GM19463 (cell line): ENCODE measurements around the gene ABCC4.

ENCODE experiments used
- ATAC-seq: cut with Tn5 transposase; IDR thresholded peaks from one replicate; pipeline ENCODE4 v1.9.1; 2021; ENCODE audit warnings: mild to moderate bottlenecking, moderate library complexity; ENCODE audit not compliant: unreplicated experiment

ABCC4 gene

DNA sequence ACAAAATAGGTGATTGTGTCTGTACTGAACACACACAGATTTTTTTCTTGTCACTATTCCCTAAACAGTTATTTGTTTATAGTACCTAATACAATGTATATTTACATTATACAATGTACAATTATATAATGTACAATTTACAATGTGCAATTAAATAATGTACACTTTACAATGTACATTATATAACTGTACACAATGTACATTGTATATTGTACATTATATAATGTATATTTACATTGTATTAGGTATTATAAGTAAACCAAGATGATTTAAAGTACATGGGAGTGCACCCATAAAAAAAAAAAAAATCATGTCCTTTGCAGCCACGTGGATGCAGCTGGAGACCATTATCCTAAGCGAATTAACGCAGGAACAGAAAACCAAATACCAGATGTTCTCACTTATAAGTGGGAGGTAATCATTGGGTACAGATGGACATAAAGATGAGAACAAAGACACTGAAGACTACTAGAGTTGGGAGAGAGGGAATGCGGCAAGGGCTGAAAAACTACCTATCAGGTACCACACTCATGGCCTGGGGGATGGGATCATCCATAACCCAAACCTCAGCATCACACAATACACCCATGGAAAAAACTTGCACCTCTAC is 68.1 kb downstream of the ABCC4 start:
- ATAC-seq = no peak

DNA sequence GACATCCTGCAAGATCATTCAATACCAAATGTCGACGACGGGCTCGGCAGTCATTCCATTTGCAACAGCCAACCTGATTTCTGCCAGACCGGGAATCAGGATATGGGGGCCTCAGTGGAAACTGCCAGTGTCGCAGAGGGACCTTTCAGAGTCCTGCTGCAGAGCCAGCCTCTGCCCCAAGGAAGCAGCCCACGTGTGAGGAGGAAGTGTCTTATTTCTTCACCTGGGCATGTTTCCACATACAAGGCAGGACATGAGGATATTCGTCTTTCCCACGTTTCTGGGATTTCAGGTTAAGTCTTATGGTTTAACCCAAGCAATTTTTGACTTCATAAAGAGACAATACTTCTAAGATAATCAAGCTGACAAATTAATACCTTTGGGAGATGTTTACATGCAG is 69.9 kb downstream of the ABCC4 start:
- no peak for ATAC-seq

DNA sequence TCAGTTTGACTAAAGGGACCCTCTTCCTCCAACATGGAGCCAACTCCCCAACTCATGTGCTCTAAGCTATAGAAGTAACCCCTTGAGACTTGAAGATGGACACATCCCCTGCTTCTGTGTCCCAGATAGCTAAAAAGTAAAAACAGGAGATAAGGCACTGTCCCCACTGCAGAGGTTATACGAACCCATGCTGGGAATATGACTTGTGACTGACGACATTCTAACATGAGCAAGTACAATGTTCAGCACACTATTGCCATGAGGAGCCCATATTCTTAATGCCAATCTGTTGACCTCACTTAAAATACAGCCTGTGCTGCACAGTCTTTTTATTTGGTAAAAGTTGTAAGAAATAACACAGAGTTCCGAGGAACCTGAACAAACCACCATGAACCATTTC is 71.4 kb downstream of the ABCC4 start:
- no peak for ATAC-seq

DNA sequence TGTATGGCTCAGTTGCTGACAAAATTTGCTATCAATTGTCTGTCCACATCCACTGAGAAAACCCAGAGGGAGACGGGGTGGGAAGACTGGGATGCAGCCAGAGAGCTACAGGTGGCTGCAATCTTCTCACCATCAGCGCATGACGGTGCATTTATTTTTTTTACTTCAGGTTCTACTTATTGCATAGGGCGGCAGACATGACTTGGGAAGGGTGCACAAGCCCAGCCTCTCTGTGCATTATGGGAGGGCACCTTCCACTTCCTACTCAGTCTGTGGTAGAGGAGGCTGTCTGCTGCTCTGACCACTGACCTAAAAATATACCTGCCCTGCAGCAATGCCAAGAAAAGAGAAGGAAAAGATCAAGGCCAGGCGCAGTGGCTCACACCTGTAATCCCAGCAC is 73.1 kb downstream of the ABCC4 start:
- ATAC-seq = no peak

DNA sequence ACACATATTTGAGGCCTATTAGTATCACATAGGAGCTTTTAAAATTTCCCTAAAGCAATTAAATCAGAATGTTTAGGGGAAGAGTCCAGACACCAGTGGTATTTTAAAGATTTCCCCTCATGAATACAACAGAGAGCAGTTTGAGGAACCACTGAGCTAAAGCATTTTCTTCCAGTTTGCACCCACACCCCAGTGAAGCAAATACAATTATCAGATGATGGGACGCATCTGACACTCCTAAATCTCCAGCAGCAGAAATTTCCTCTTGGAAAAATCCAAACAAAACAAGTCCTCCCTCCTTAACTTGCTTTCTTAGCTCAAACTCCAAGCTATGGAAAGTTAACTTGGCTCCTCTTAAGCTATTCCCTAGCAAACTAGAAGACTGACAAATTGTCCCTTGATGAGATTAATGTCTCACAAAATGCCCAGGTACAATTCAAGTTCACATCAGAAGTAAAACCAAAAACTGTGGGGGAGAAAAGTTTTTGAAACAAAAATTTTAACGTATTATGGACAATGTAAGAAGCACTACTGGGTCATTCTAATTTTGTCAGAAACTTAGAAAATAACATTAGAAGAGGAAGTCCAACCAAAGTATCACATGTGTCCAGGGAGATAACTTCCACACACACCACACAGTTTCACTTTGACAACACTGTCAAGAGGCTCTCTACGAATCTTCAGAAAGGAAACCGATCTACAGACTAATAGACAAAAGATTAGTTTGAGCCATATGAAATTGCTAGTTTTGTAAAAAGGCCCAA is 74.1 kb downstream of the ABCC4 start:
- peak; percentile 68 for ATAC-seq

DNA sequence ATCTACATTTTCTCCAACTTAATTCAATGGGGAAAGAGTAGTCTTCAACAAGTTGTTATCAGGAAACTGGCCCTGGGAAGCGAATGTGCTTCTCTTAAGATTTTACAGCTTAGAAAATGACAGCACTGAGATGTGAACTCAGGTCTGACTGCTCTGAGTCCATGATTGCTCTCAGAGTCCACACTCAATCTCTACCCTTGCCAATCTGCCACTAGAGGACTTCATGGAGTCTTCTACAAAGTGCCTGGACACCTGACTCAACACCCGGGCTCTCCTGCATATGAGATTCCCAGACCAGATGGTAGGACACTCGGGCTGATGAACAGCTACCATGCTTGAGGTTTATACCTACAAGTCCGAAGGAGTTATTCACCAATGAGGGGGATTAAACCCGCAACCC is 74.8 kb downstream of the ABCC4 start:
- ATAC-seq = no peak

DNA sequence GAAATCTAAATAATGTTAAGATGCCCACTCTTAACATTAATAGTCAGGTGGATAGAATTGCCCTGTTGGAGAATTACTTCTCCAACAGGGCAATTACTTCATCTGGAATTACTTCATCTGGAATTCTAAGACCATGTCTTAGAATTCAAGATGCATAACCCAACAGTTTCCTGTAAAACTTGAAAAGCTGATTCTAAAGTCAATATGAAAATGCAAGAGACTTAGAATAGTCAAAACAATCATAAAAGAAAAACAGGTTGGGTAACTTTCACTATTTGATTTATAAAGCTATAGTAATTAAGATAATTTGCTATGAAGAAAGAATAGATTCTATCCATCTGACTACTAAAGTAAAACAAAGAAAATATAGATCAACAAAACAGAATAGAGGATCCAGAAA is 75.2 kb downstream of the ABCC4 start:
- no peak for ATAC-seq

DNA sequence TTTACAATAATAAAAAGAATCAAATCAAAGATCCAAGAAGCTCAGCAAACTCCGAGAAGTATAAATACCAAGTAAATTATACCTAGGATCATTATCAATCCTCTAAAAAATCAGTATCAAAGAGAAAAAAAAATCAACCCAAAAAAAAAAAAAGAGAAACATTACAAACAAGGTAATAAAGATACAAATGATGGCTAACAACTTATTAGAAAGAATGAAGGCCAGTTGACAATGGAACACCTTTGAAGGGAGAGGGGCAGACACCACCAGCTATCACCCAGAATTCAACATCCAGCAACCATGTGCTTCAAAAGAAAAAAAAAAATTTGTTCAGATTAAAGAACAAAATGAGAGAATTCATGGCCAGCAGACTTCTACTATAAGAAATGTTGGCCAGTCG is 77.2 kb downstream of the ABCC4 start:
- ATAC-seq = no peak

DNA sequence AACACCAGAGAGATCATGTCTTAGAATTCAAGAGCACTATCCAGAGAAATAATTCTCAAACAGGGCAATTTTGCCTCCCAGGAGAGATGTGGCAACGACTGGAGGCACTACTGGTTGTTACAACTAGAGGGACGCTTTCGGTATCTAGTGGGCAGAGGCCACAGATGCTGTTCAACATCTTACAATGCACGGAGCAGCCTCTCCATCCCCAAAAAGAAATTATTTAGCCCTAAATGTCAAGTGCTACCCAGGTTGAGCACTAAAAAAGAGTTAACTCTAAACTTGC is 78.6 kb downstream of the ABCC4 start:
- no peak for ATAC-seq

DNA sequence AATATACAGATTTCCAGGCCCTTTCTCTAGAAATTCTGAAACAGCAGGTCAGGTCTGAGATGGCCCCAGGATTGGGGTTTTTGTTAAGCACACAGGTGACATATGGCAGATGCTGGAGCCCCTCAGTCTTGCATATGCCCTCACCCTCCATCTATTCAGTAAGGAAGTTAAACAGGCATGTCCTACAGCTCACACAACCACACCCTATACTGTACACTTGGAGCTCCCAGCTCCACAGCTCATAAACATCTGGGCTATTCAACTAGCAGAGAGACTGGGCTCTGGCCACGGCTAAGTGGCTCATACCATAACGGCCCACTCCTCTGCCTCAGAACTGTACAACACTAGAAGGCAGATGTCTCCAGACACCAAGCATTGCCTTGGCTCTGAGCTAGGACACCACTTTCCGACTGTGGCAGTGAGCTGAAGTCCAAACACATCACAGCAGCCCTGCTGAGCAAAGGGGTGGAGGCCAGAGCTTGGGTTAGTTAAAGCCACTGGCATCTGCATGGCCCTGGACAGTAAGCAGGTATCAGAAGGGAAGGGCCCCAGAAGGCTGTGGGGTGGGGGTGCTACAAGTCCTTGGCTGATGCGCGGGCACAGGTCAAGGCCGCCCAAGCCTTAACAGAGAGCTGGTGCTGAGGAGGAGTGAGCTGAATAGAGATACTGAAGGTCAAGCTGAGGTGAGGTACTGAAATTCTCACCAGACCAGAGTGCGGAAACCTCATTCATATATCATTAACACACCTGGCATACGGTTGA is 79.1 kb downstream of the ABCC4 start:
- peak; percentile 73 for ATAC-seq

DNA sequence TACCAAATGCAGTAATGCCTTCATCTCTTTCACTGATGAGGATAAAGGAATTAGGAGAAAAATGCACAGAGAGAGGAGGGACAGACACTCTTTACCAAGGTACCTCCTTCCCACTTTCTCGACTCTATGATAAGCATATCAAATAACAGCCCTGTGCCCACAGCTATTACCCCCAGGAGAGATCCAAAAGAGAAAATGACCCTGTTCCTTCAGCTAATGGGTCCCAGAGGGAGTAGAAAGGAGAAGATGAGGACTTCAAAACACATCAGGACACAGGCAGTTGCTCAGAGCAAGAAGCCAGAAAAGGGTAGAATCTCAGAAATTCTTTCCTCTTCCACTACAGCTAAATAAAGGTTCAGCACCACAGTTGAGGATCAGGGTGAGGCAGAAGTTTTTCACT is 80.6 kb downstream of the ABCC4 start:
- ATAC-seq = no peak

DNA sequence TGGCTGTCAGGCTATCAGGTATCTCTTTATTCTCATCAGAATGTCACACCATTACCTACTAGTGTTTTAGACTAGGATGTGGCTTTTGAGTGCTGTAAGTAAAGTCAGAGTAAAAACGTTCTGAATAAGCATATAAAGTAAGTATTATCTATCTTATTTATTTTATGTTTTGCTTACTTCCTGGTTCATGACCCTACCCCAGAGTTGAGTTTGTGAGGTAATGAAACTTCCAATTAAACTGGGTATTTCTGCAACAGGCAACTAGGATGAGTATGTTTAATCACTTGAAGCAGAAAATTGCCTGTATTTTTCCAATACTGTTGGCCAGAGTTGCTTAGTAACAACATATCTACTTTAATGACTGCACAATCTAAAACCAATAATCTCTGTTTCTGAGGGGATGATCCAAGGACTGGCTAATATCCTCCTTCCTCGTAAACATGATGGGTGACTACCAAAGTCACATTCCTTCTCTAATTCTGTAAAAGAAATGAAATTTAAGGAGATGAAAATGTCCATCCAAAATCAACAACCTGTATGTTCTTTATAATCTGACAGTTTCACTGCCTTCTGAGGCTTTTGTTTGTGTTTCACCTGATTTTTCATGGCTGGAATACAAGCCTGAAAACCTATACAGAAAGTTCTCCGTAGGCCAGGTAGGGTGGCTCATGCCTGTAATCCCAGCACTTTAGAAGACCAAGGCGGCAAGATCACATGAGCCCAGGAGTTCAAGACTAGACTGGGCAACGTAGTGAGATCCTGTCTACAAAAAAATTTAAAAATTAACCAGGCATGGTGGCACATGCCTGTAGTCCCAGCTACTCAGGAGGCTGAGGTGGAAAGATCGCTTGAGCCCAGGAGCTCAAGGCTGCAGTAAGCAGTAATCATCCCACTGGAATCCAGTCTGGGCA is 83.1 kb downstream of the ABCC4 start:
- no peak for ATAC-seq

DNA sequence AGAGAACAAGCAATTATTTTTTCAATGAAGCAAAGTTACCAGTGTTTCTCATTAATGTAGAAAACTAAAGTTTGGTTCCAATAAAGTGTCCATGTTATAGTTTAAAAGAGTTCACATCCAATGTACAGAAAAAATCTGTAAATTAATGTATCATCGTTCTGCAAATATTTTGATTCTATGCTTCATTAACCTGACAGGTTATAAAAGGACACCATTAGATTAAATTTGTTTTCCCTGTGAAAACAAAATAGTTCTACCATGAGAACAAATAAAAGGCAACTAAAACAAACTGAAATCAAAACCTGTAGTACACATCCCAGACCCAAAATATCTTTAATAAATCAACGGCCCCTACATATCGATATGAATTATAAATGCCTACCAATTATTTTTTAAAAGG is 85.1 kb downstream of the ABCC4 start:
- no peak for ATAC-seq

DNA sequence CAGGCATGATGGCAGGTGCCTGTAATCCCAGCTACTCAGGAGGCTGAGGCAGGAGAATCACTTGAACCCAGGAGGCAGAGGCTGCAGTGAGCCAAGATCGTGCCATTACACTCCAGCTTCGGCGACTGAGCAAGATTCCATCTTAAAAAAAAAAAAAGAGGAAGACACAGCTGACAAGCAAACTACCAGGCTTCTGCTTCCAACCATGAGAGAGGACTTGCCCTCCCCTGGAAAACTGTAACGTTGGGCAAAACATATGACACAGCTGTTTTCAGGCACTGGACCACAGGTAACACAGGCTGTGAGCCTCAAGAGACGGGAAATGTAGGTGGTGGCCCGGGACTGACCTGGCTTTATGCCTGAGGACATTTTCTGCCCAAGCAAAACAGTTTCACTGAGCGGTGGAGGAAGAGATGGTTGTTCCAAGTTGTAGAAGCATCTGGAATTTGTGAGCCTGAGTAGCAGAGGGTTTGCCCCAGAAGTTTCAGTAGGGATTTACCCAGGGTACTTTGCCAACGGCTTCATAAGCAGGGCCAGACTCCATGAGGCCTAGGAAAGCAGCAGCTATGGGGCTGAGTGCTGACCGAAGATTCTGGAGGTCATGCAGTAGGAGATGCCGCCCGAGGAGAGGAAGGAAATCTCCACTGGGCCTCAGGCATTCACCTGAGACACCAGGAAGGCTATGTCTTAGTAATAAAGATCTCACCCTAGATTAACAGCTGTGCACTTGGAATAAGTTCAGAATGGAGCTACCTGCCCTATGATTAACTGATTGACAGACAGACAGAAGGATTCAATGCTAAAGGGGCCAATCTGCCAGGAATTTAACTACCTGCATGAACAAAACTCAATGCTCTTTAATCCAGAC is 88.0 kb downstream of the ABCC4 start:
- no peak for ATAC-seq

DNA sequence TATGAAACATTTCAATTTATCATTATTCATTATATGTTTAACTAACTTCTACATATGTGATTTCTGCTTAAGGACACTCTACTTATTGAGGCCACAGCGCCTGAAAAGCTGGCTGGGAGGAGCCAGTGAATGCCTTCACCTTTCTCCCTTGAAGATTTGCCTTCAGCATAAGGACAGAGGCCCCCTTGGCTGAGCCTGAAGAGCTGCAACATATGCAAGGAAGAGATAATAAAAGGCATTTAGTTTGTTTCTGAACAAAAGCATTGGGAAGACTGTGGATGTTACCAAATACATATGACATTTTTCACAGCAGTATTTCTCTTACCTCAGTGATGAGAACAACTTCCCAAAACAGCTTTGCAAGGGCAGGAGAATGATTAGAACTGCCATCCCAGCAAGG is 92.1 kb downstream of the ABCC4 start:
- ATAC-seq = no peak

DNA sequence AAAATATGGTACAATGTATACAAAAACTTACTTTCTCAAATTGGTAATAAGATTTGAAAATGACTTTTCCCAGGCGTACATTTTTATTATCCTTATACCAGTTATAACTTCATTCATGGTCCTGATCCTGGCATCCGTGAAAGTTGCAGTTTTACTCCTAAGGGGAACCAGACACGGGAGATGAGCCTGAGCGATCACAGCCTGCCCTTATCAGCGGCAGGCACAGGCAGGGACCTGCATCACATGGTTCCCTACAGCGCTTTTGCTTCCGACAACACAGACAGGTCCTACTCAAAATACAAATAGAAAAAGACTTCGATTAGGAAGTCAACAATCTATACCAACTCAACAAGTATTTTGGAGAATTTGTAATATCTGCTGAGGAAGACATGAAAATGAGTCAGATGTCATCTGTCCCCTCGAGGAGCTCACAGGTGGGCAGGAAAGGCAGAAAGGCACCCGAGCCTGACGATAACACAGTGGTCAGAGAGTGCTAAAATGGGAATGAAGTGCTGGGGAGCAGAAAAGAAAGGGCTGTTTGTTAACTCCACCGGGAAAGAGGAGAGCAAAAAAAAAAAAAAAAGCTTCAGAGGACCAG is 93.4 kb downstream of the ABCC4 start:
- ATAC-seq = peak; percentile 91

DNA sequence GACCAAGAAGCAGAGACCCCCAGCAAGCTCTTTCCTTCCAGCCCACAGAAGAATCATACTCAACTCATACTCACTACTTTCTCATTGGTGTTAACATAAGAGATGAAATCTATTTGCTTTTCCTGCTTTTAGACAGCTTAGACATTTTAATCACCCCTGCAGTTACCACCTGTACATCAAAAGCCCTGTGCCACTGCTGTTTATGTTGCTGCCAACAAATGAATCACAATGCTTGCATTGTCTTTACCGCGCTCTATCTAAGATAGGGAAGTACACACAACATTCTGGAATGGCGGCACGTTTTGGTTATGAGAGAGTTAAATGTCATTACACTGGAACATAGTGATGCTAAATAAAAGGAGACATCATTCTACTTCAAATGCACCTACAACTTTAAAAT is 95.1 kb downstream of the ABCC4 start:
- no peak for ATAC-seq

DNA sequence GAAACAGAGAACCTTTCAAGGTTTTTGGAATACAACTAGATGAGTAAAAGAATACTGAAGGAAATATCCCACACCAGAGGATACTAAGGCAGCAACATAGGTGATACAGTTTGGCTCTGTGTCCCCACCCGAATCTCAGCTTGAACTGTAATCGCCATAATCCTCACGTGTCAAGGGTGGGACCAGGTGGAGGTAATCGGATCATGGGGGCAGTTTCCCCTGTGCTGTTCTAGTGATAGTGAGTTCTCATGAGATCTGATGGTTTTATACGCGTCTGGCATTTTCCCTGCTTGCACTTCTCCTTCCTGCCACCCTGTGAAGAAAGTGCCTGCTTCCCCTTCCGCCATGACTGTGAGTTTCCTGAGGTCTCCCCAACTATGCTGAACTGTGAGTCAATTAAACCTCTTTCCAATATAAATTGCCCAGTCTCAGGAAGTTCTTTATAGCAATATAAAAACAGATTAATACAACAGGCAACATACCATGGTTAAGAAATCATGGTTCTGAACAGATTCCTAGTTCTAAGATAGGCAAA is 97.0 kb downstream of the ABCC4 start:
- no peak for ATAC-seq

DNA sequence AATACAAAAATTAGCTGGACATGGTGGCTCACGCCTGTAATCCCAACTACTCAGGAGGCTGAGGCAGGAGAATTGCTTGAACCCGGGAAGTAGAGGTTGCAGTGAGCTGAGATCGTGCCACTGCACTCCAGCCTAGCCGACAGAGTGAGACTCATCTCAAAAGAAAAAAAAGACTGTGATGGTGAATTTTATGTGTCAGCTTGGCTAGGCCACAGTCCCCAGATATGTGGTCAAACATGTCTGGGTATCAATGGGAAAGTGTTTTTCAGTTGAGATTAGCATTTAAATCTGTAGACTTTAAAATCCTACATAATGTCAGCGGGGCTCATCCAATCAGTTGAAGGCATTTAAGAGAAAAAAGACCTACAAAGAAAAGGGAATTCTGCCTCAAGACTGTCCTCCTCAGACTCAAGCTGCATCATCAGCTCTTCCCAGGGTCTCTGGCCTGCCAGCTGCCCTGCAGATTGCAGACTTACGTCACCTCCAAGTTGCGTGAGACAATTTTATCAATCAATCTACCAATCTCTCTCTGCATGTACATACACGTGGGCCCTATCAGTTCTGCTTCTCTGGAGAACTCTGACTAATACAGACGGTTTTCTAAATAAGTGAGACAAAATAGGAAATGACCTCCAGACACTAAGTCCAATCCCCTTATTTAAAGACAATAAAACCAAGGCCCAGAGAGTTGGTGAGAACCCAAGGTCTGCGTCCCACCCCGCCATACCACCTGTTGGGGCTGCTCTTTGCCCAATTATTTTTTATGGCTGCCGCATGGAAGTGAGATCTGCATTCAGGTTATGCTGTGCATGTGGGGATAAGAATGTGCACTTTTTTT is 99.2 kb downstream of the ABCC4 start:
- no peak for ATAC-seq
